Measurements from ENCODE around the gene HOXB3. TPM values are rescaled to one million over a fixed set of nuclear protein-coding genes. Genes with fewer than 3 reads are reported as not detected.

HOXB3 gene
- polyA plus RNA-seq, 1 donor from 2014 or later = not detected

GRCh38 chr17:48589060-48589830, 796 bp downstream of the HOXB3 start:
- Histone ChIP-seq H3K4me2 (ENCODE audit: low read length) (no peak overlapping the region), H3K27ac (ENCODE audit: low read length) (no peak overlapping the region), H3F3A (ENCODE audit: insufficient read depth, low read length, poor library complexity, severe bottlenecking) (no peaks in the 10 kb centered on the region), H2AFZ (ENCODE audit: low read depth, low read length) (no peak overlapping the region), H3K36me3 (ENCODE audit: insufficient read depth, low read length) (no peaks in the 10 kb centered on the region), H3K4me3 (ENCODE audit: low read length) (no peak overlapping the region), H3K9me2 (ENCODE audit: insufficient read depth, low read length) (no peaks in the 10 kb centered on the region), H3K9ac (ENCODE audit: low read length) (no peak overlapping the region), H4K20me1 (ENCODE audit: insufficient read depth) (no peaks in the 10 kb centered on the region), H3K9me3 (ENCODE audit: low read length) (peaks cover 8% of the 10 kb centered on the region), H3K79me2 (replicated peaks; ENCODE audit: insufficient read depth, low read length) (no peaks in the 10 kb centered on the region), H3K27me3 (ENCODE audit: insufficient read depth, low read depth, low read length) (peaks cover 100% of the 10 kb centered on the region)
- no peak for TF ChIP-seq MXI1 (conservative IDR thresholded peaks at IDR 0.05; ENCODE audit: poor library complexity, severe bottlenecking)
- TF ChIP-seq REST (IDR thresholded peaks at IDR 0.05; ENCODE audit: borderline replicate concordance) = no peak
- TF ChIP-seq EP300 (conservative IDR thresholded peaks at IDR 0.05; ENCODE audit: poor library complexity, severe bottlenecking) = no peak
- no peak for TF ChIP-seq SMC3 (conservative IDR thresholded peaks at IDR 0.05; ENCODE audit: poor library complexity)
- no peak for TF ChIP-seq POLR2AphosphoS5 (IDR thresholded peaks at IDR 0.05)
- TF ChIP-seq, protein P1, sequence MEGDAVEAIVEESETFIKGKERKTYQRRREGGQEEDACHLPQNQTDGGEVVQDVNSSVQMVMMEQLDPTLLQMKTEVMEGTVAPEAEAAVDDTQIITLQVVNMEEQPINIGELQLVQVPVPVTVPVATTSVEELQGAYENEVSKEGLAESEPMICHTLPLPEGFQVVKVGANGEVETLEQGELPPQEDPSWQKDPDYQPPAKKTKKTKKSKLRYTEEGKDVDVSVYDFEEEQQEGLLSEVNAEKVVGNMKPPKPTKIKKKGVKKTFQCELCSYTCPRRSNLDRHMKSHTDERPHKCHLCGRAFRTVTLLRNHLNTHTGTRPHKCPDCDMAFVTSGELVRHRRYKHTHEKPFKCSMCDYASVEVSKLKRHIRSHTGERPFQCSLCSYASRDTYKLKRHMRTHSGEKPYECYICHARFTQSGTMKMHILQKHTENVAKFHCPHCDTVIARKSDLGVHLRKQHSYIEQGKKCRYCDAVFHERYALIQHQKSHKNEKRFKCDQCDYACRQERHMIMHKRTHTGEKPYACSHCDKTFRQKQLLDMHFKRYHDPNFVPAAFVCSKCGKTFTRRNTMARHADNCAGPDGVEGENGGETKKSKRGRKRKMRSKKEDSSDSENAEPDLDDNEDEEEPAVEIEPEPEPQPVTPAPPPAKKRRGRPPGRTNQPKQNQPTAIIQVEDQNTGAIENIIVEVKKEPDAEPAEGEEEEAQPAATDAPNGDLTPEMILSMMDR (IDR thresholded peaks at IDR 0.05; ENCODE audit: poor library complexity, severe bottlenecking) = no peak
- TF ChIP-seq TAF1 (IDR thresholded peaks at IDR 0.05; ENCODE audit: low read depth) = no peak

DNA sequence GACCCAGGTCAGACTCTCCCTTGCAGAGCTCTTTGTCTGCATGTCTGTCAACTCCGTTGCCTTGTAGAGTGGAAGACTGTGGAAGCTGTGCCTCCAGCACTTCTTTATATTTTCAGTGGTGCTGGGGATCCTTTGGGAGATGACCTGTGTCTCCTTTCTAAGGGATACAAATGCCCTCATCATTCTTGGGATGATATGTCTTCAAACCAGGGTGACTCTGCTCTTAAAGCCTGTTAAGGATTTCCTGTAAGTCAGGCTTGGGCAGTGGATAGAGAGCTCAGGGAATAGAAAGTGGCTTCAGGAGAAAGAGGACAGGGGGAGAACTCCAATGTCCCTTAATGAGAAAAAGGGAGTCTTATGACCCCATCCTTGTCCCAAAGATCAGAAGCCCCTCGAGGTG, 1.5 kb downstream of the HOXB3 start:
- H3K27ac ChIP-seq (ENCODE audit: low read length) = no peak overlapping the region
- H3K36me3 ChIP-seq (ENCODE audit: insufficient read depth, low read length) = no peaks in the 10 kb centered on the region
- H3K9ac ChIP-seq (ENCODE audit: low read length) = no peak overlapping the region
- H3K4me3 ChIP-seq (ENCODE audit: low read length) = no peak overlapping the region
- no peaks in the 10 kb centered on the region for H4K20me1 ChIP-seq (ENCODE audit: insufficient read depth)
- TF ChIP-seq, protein P1 (IDR thresholded peaks at IDR 0.05; ENCODE audit: poor library complexity, severe bottlenecking) = no peak
- no peak for TF ChIP-seq REST (IDR thresholded peaks at IDR 0.05; ENCODE audit: borderline replicate concordance)
- no peaks in the 10 kb centered on the region for H3K9me2 ChIP-seq (ENCODE audit: insufficient read depth, low read length)
- peaks cover 8% of the 10 kb centered on the region for H3K9me3 ChIP-seq (ENCODE audit: low read length)
- H3K4me2 ChIP-seq (ENCODE audit: low read length) = no peak overlapping the region
- H3F3A ChIP-seq (ENCODE audit: insufficient read depth, low read length, poor library complexity, severe bottlenecking) = no peaks in the 10 kb centered on the region
- H3K79me2 ChIP-seq (replicated peaks; ENCODE audit: insufficient read depth, low read length) = no peaks in the 10 kb centered on the region
- no peak overlapping the region for H2AFZ ChIP-seq (ENCODE audit: low read depth, low read length)
- peaks cover 100% of the 10 kb centered on the region for H3K27me3 ChIP-seq (ENCODE audit: insufficient read depth, low read depth, low read length)

Measured in neural cell (in vitro differentiated cells).